ENCODE measurements around the gene FYN. TPM values are rescaled to one million over a fixed set of nuclear protein-coding genes. Genes with fewer than 3 reads are reported as not detected.

The FYN gene
- total and polyA plus RNA-seq, 2 of the 13 experiments (the other 11 are each of a cell fraction or from before 2014, with no cell fraction given), result 15.5 to 24.6 TPM

GRCh38 chr6:111738156-111738555 lies 135.1 kb downstream of the FYN start:
- Histone ChIP-seq H4K20me1 (ENCODE audit: insufficient read depth, low read length) (no peaks in the 10 kb centered on the region), H3K9me3 (ENCODE audit: low read length) (no peaks in the 10 kb centered on the region), H3K4me3 (replicated peaks in 1 of 3; ENCODE audit: insufficient read depth in 1 of 3, low read depth in 2 of 3, low read length in 3 of 3) (no peak overlapping the region), H3K79me2 (ENCODE audit: insufficient read depth, low read length) (no peaks in the 10 kb centered on the region), H3K9ac (ENCODE audit: insufficient read depth, low read depth, low read length) (no peak overlapping the region), H3K27ac (ENCODE audit: extremely low read length, insufficient read depth, low read length) (no peak overlapping the region), H3K36me3 (replicated peaks in 1 of 2; ENCODE audit: control insufficient read depth in 1 of 2, insufficient read depth in 2 of 2, low read length in 2 of 2) (no peaks in the 10 kb centered on the region), H3K4me1 (ENCODE audit: insufficient read depth, low read length) (peaks cover 35% of the 10 kb centered on the region), H2AFZ (ENCODE audit: low read length) (no peak overlapping the region), H3K4me2 (ENCODE audit: low read depth, low read length) (no peak overlapping the region), H3K27me3 (ENCODE audit: control insufficient read depth in 1 of 2, insufficient read depth in 2 of 2, low read length in 2 of 2) (no peaks in the 10 kb centered on the region)
- no peak for TF ChIP-seq PBX3 (CRISPR knock-in tag; IDR thresholded peaks at IDR 0.05; ENCODE audit: borderline replicate concordance)
- TF ChIP-seq ZNF577 (CRISPR knock-in tag; IDR thresholded peaks at IDR 0.05; ENCODE audit: borderline replicate concordance, low read depth), result no peak
- no peak for TF ChIP-seq ZNF160 (CRISPR knock-in tag; IDR thresholded peaks at IDR 0.05)
- no peak for TF ChIP-seq ZBTB25 (CRISPR knock-in tag; IDR thresholded peaks at IDR 0.05)
- TF ChIP-seq RARG (CRISPR knock-in tag; IDR thresholded peaks at IDR 0.05; ENCODE audit: low read depth), result no peak
- no peak for TF ChIP-seq PHF5A (CRISPR knock-in tag; IDR thresholded peaks at IDR 0.05; ENCODE audit: low read depth, unreplicated experiment)
- no peak for TF ChIP-seq HIVEP1 (CRISPR knock-in tag; IDR thresholded peaks at IDR 0.05)
- no peak for TF ChIP-seq FOXO1 (CRISPR knock-in tag; IDR thresholded peaks at IDR 0.05)
- no peak for TF ChIP-seq ZNF333 (CRISPR knock-in tag; IDR thresholded peaks at IDR 0.05; ENCODE audit: borderline replicate concordance)
- no peak for TF ChIP-seq RXRA (CRISPR knock-in tag; IDR thresholded peaks at IDR 0.05)
- TF ChIP-seq SMAD1 (CRISPR knock-in tag; IDR thresholded peaks at IDR 0.05; ENCODE audit: borderline replicate concordance, low read depth), result no peak
- TF ChIP-seq, protein P1, sequence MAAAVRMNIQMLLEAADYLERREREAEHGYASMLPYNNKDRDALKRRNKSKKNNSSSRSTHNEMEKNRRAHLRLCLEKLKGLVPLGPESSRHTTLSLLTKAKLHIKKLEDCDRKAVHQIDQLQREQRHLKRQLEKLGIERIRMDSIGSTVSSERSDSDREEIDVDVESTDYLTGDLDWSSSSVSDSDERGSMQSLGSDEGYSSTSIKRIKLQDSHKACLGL (CRISPR knock-in tag; IDR thresholded peaks at IDR 0.05), result no peak
- no peak for TF ChIP-seq ZNF883 (CRISPR knock-in tag; IDR thresholded peaks at IDR 0.05; ENCODE audit: not compliant biosample characterization)
- WGBS (ENCODE audit: low lambda C conversion rate), result 86% methylated on average over 3 of the region's 3 CpGs
- in situ Hi-C loops (cut with HindIII; ENCODE audit: extremely low pct_ligation_motif_present, low pct_unique_long_range_greater_than_20kb) (no loop called here), intact Hi-C loops (cut with micrococcal nuclease; ENCODE audit: unreplicated experiment) (no loop called here)
- ATAC-seq, result no peak
- FAIRE-seq, result no peak
- no TSS peak for BruUV-seq (replicated peaks)
- no peak for DNase-seq (ENCODE audit: low spot score)
- POLR2A ChIA-PET, result no interaction called here
- CTCF ChIA-PET (ENCODE audit: low intra/inter-chr PET ratio, low total read pairs), result no interaction called here

All from HepG2 (cell line).